ENCODE data around the gene KCTD8.

DNA sequence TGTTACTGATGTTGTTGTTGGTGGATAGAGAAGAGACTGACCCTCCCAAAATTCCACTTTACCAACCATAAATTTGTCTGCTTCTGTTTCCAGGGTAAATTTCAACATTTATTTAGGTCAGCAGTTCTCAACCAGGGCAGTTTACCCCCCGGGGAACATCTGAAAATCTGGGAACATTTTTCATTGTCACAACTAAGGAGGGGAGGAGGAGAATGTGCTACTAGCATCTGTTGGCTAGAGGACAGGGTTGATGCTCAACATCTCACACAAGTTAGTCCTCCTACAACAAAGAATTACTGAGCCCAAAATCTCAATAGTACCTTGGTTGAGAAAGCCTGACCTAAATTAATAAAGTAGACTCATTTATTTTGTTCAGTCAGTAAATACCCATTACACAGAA, 25.7 kb downstream of the KCTD8 start:
- TF ChIP-seq, protein P1, sequence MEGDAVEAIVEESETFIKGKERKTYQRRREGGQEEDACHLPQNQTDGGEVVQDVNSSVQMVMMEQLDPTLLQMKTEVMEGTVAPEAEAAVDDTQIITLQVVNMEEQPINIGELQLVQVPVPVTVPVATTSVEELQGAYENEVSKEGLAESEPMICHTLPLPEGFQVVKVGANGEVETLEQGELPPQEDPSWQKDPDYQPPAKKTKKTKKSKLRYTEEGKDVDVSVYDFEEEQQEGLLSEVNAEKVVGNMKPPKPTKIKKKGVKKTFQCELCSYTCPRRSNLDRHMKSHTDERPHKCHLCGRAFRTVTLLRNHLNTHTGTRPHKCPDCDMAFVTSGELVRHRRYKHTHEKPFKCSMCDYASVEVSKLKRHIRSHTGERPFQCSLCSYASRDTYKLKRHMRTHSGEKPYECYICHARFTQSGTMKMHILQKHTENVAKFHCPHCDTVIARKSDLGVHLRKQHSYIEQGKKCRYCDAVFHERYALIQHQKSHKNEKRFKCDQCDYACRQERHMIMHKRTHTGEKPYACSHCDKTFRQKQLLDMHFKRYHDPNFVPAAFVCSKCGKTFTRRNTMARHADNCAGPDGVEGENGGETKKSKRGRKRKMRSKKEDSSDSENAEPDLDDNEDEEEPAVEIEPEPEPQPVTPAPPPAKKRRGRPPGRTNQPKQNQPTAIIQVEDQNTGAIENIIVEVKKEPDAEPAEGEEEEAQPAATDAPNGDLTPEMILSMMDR (IDR thresholded peaks at IDR 0.05; ENCODE audit: insufficient read depth, low read depth, low read length), result no peak
- no peak for TF ChIP-seq EZH2 (IDR thresholded peaks at IDR 0.05; ENCODE audit: insufficient read depth, low read length)
